Islet of Langerhans (tissue), 1 donor: Measurements from ENCODE around the gene FYN.
"Not testable (repeated sequence)": the region's sequence is repeated elsewhere in the genome, so short reads cannot be mapped to it uniquely, and the experiment has no call there.

Source experiments
- FAIRE-seq: peaks from one replicate; lab custom pipeline; 2011; peaks lifted over from hg19 to GRCh38; lab: Jason Lieb, UNC

FYN gene

GRCh38 chr6:111658462-111659154 is 214.6 kb downstream of the FYN start:
- no peak for FAIRE-seq

- no peak for FAIRE-seq
Measured at GRCh38 chr6:111657146-111657545, 216.1 kb downstream of the FYN start.

- FAIRE-seq: no peak
Measured at GRCh38 chr6:111653979-111654378, 219.3 kb downstream of the FYN start.

GRCh38 chr6:111653434-111653833 is 219.8 kb downstream of the FYN start:
- no peak for FAIRE-seq

GRCh38 chr6:111652156-111652555 is 221.1 kb downstream of the FYN start:
- FAIRE-seq: no peak

- FAIRE-seq: no peak
Measured at GRCh38 chr6:111651185-111652034, 221.8 kb downstream of the FYN start.

- FAIRE-seq: no peak
Measured at GRCh38 chr6:111650049-111650448, 223.2 kb downstream of the FYN start.

GRCh38 chr6:111648100-111648499 is 225.2 kb downstream of the FYN start:
- no peak for FAIRE-seq

GRCh38 chr6:111646942-111647341 is 226.3 kb downstream of the FYN start:
- FAIRE-seq: no peak

GRCh38 chr6:111646034-111646433 is 227.2 kb downstream of the FYN start:
- no peak for FAIRE-seq

- no peak for FAIRE-seq
Measured at GRCh38 chr6:111644893-111645430, 228.3 kb downstream of the FYN start.

- no peak for FAIRE-seq
Measured at GRCh38 chr6:111642463-111643158, 230.6 kb downstream of the FYN start.

GRCh38 chr6:111639266-111639665 is 234.0 kb downstream of the FYN start:
- no peak for FAIRE-seq

- FAIRE-seq: not testable (repeated sequence)
Measured at GRCh38 chr6:111634981-111635380, 238.3 kb downstream of the FYN start.

GRCh38 chr6:111633822-111634221 is 239.4 kb downstream of the FYN start:
- no peak for FAIRE-seq

- no peak for FAIRE-seq
Measured at GRCh38 chr6:111632468-111633247, 240.6 kb downstream of the FYN start.

- no peak for FAIRE-seq
Measured at GRCh38 chr6:111631903-111632460, 241.3 kb downstream of the FYN start.

GRCh38 chr6:111631018-111631417 is 242.2 kb downstream of the FYN start:
- FAIRE-seq: no peak

GRCh38 chr6:111628142-111628850 is 245.0 kb downstream of the FYN start:
- FAIRE-seq: no peak

GRCh38 chr6:111626441-111626840 is 246.8 kb downstream of the FYN start:
- FAIRE-seq: no peak
